HG02642 (cell line): ENCODE measurements around the gene ST6GAL1.
"Not testable (repeated sequence)": the region's sequence is repeated elsewhere in the genome, so short reads cannot be mapped to it uniquely, and the experiment has no call there.

Experiments
- ATAC-seq: cut with Tn5 transposase; IDR thresholded peaks from one replicate; pipeline ENCODE4 v1.9.1; 2021; ENCODE audit warnings: mild to moderate bottlenecking; ENCODE audit not compliant: unreplicated experiment, poor library complexity

Gene ST6GAL1

GRCh38 chr3:187041362-187042307 lies 111.3 kb downstream of the ST6GAL1 start:
- peak; percentile 52 for ATAC-seq

GRCh38 chr3:187042346-187042745 lies 112.0 kb downstream of the ST6GAL1 start:
- ATAC-seq = no peak

DNA sequence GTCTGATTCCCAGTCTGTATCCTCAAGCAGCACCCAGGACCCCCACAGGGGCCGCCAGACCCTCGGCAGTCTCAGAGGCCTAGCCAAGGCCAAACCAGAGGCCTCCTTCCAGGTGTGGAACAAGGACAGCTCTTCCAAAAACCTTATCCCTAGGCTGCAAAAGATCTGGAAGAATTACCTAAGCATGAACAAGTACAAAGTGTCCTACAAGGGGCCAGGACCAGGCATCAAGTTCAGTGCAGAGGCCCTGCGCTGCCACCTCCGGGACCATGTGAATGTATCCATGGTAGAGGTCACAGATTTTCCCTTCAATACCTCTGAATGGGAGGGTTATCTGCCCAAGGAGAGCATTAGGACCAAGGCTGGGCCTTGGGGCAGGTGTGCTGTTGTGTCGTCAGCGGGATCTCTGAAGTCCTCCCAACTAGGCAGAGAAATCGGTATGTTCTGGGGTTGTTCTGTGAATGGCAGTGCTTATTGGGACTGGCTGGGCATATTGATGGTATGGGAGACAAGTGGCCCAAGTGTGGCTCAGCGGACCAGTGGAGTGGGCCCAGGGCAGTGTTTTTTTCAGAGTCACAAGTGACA lies 112.6 kb downstream of the ST6GAL1 start:
- ATAC-seq = no peak

DNA sequence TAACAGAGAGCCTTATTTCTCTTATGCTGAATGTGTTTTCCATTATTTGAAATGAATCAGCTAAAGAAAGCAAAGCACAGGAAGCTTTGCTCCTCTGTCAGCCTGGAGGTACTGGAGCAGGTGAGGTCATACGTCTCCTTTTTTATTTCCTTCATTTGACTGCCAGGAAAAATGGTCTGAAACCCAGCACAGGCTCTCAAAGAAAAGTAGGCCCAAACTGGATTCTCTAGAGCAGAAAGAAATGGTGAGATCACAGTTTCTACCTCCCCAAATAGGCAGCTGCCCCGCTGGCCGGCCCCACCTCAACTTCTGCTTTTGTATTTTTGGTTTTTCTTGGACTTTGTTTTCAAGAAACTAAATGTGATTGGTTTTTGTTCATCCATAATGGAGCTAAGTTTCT lies 113.9 kb downstream of the ST6GAL1 start:
- peak; percentile 56 for ATAC-seq

DNA sequence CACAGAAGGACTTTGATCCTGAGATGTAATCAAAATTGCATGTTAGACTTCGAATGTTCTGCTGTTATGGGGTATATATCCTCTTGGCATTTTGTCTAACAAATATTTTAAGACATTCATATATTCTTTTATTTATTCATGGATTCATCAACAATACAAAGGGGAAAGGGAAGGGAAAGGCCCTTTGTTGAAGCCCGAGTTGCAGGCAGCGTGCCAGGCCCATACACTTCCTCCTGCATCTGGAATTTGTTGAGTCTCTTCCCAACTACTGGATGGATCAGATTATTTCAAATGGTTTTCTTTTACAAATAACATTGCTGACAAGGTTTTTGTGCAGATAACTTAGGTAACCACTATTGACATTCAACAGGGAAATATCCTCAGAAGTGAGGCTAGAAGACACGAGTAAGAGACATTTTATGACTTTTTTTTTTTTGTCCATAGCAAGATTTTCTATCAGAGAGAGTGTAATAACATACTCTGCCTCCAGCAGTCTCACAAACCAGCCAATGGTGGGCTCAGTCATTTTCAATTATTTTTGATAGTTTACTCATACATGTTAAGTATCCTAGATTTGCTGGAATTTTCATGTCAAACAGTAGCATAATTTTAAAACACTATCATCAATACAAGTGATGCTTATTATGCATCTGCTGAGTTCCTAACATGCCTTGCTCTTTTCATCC lies 114.7 kb downstream of the ST6GAL1 start:
- ATAC-seq = no peak

DNA sequence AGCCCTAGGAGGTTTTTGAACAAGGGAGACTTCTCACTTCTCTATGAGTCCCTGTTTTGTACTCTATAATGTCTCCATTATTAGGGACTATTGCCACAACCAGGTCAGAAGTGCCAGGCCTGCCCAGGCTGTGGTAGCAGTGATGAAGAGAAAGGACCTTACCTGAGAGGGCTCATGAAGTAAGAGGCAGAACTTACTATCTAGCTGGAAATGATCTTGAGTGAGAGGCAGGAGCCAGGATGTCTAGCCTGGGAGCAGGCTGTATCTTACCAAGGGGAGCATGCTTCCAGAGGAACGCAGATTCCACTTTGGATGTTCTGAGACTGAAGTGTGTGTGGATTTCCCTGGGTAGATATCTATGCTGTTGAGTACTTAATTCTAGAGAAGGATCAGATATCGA lies 115.7 kb downstream of the ST6GAL1 start:
- no peak for ATAC-seq

DNA sequence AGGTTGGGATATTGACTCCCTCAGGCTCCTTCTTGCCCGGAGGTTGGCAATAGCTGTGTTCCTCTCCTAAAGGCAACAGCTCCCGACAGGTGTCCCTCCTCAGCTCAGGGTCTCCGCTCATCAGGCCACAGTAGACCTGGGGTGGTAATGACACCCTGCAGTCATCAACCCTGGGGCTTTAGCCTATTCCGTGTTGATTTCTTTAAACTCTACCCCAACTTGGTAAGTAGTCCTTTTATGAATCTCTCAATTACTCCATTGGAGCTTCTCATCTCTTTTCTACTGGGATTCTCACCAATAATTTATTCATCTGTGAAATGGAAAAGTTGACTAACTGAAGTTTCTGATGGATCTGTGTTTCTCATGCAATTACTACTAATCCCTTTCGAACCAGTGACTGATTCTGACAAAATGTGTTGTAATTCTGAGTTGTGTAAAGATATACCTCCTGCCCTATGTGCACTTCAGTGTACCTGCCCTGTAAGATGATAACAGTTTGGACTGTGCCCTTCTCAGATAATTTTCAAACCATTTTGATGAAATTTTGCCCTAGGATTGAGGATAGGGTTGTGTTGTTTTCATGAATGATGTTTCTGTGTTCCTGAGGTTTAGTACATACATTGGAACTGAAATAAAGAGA lies 119.3 kb downstream of the ST6GAL1 start:
- ATAC-seq = no peak

- no peak for ATAC-seq
These were observed 120.7 kb downstream of the ST6GAL1 start for GRCh38 chr3:187051066-187051465.

GRCh38 chr3:187051724-187052366 lies 121.5 kb downstream of the ST6GAL1 start:
- ATAC-seq = no peak

GRCh38 chr3:187052427-187052826 lies 122.1 kb downstream of the ST6GAL1 start:
- ATAC-seq = not testable (repeated sequence)

DNA sequence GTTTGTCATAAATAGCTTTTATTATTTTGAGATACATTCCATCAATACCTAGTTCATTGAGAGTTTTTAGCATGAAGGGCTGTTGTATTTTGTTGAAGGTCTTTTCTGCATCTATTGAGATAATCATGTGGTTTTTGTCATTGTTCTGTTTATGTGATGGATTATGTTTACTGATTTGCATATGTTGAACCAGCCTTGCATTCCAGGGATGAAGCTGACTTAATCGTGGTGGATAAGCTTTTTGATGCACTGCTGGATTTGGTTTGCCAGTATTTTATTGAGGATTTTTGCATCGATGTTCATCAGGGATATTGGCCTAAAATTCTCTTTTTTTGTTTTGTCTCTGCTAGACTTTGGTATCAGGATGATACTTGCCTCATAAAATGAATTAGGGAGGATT lies 124.1 kb downstream of the ST6GAL1 start:
- not testable (repeated sequence) for ATAC-seq

DNA sequence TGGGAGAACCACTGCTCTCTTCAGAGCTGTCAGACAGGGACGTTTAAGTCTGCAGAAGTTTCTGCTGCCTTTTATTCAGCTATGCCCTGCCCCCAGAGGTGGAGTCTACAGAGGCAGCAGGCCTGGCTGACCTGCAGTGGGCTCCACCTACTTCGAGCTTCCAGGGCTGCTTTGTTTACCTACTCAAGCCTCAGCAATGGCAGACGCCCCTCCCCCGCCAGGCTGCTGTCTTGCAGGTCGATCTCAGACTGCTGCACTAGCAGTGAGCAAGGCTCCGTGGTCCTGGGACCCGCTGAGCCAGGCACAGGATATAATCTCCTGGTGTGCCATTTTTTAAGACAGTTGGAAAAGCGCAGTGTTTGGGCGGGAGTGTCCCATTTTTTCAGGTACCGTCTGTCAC lies 127.5 kb downstream of the ST6GAL1 start:
- not testable (repeated sequence) for ATAC-seq

- no peak for ATAC-seq
These were observed 131.4 kb downstream of the ST6GAL1 start for GRCh38 chr3:187061748-187062147.

DNA sequence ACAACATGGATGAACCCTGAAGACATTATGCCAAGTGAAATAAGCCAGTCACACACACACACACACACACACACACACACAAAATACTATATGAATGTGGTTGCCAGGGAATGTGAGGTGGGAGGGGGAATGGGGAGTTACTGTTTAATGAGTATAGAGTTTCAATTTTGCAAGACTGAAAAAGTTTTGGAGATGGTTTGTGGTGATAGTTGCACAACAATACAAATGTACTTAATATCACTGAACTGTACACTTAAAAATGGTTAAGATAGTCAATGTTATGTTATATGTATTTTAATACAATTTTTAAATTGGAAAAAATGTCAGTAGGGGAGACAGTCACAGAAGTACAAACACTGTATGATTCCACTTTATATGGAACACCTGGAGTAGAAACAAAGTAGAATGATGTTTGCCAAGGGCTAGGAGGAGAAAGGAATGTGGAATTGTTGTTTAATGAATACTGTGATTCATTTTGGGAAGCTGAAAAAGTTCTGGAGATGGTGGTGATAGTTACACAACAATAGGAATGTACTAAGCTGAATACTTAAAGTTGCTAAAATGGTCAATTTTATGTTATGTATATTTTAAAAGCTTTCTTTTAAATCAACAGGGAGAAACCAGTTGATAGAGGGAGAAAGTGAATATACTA lies 132.3 kb downstream of the ST6GAL1 start:
- ATAC-seq = no peak

GRCh38 chr3:187063286-187064121 lies 133.2 kb downstream of the ST6GAL1 start:
- ATAC-seq = no peak

- ATAC-seq = peak; percentile 7
These were observed 134.1 kb downstream of the ST6GAL1 start for GRCh38 chr3:187064210-187065115.

GRCh38 chr3:187066228-187066995 lies 136.1 kb downstream of the ST6GAL1 start:
- ATAC-seq = peak; percentile 34
